H1 (cell line): ENCODE results near the gene ECT2L. TPM values are rescaled to one million over a fixed set of nuclear protein-coding genes. Genes with fewer than 3 reads are reported as not detected.

Source experiments
- E2F6 ChIP-seq: IDR thresholded peaks from 2 replicates; pipeline ENCODE4 v1.6.1; 2012; ENCODE audit warnings: inconsistent platforms
- HDAC6 ChIP-seq: IDR thresholded peaks from one replicate; pipeline ENCODE4 v1.7.1; 2012; ENCODE audit warnings: low read depth, mild to moderate bottlenecking, inconsistent platforms, low read length, moderate library complexity
- JUND ChIP-seq: IDR thresholded peaks from 2 replicates; pipeline ENCODE4 v1.6.1; 2011; ENCODE audit warnings: mild to moderate bottlenecking, improper control_type of control experiment, low read length
- MAX ChIP-seq: IDR thresholded peaks from 2 replicates; pipeline ENCODE4 v1.6.1; 2012; ENCODE audit warnings: inconsistent platforms
- POU5F1 ChIP-seq: IDR thresholded peaks from 2 replicates; pipeline ENCODE4 v1.6.1; 2011; ENCODE audit warnings: low read depth, mild to moderate bottlenecking, low read length, moderate library complexity
- polyA plus RNA-seq, 7 experiments: library from polyadenylated mRNA; depleted of rRNA in 3 of 7; stranded (reverse) in 5 of 7; unstranded in 2 of 7; fragments of >200 nt in 5 of 7; fragments of 200-250 nt in 2 of 7; gene quantifications; 1 replicate in 5 of 7; 2 replicates in 1 of 7; 4 replicates in 1 of 7; pipeline versions ENCODE4 v1.2.1 to v1.2.3, GENCODE V29; 2011 to 2013; ENCODE audit warnings: missing spikeins in 2 of 7, mixed read lengths in 2 of 7
- total RNA-seq: library from RNA; stranded (reverse); fragmentation: NEBNext Ultra II Directional; extraction: Animal tissue kit (Norgen Biotek cat#: 25700); gene quantifications from 2 replicates; pipeline ENCODE4 v1.2.1, GENCODE V29; 2021

The ECT2L gene
- total and polyA plus RNA-seq, 2 of the 8 experiments (the other 6 are each of a cell fraction or from before 2014, with no cell fraction given) = not detected

- TF ChIP-seq E2F6 (no peak), MAX (no peak), HDAC6 (no peak), POU5F1 (no peak), JUND (no peak)
- TF ChIP-seq, all 59 proteins: peak for 0
These were observed 13.6 kb upstream of the ECT2L start (continued) for GRCh38 chr6:138782243-138782642.
